IPS-18c (cell line): ENCODE measurements around the gene NLRP14.

ENCODE experiments used
- H3K4me3 ChIP-seq: 2 replicates; pipeline ENCODE4 v1.7.0; 2013; ENCODE audit warnings: low read depth, mild to moderate bottlenecking, low read length, moderate library complexity; ENCODE audit not compliant: insufficient read depth
- H3K9me3 ChIP-seq: one replicate; pipeline ENCODE4 v1.6.1; 2013; ENCODE audit warnings: mild to moderate bottlenecking, low read length, moderate library complexity; ENCODE audit not compliant: control insufficient read depth, insufficient read depth

NLRP14 gene

DNA sequence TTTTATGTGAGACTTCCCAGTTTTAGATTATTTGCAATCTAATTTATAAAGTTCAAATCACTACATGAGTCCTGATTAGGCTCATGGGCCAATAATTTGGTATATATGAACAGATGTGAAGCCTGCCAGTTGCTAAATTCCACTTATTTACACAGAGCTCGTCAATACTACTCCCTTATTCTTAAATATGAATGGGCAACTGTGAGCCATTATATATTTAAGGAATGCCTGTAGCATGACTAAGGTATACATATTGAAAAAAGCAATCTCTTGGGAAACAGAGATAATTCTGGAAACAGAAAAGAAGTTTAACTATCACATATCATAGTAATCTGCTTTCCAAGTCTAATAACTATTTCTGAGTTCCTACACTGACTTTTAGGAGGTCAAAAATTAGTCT is 95.5 kb downstream of the NLRP14 start:
- no peaks in the 10 kb centered on the region for H3K9me3 ChIP-seq

DNA sequence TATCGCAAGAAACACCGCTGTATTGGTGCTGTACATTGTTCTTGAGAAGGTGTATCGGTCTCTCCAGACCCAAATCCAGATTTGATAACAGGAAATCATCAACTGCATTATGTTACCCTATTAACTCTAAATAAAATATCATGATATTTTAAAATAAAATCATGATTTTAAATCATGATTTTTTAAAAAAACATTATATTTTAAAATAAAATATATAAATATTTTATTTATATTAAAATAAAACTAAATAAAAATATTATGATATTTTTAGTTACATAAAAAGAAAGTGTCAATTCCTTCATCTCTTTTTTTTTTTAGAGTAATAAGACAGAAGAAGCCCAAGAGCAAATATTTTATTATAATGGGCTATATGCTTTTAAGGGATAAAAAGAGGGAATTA is 96.1 kb downstream of the NLRP14 start:
- Histone ChIP-seq H3K4me3 (no peak overlapping the region), H3K9me3 (no peaks in the 10 kb centered on the region)

More for the DNA sequence above, 95.5 kb downstream of the NLRP14 start:
- no peak overlapping the region for H3K4me3 ChIP-seq
